ENCODE data around the gene PPP1R3F. TPM values are rescaled to one million over a fixed set of nuclear protein-coding genes. Genes with fewer than 3 reads are reported as not detected.
"Not testable (repeated sequence)": the region's sequence is repeated elsewhere in the genome, so short reads cannot be mapped to it uniquely, and the experiment has no call there.

Gene PPP1R3F
- total RNA-seq, 2 donors from 2014 or later = 3.9 to 24.9 TPM

DNA sequence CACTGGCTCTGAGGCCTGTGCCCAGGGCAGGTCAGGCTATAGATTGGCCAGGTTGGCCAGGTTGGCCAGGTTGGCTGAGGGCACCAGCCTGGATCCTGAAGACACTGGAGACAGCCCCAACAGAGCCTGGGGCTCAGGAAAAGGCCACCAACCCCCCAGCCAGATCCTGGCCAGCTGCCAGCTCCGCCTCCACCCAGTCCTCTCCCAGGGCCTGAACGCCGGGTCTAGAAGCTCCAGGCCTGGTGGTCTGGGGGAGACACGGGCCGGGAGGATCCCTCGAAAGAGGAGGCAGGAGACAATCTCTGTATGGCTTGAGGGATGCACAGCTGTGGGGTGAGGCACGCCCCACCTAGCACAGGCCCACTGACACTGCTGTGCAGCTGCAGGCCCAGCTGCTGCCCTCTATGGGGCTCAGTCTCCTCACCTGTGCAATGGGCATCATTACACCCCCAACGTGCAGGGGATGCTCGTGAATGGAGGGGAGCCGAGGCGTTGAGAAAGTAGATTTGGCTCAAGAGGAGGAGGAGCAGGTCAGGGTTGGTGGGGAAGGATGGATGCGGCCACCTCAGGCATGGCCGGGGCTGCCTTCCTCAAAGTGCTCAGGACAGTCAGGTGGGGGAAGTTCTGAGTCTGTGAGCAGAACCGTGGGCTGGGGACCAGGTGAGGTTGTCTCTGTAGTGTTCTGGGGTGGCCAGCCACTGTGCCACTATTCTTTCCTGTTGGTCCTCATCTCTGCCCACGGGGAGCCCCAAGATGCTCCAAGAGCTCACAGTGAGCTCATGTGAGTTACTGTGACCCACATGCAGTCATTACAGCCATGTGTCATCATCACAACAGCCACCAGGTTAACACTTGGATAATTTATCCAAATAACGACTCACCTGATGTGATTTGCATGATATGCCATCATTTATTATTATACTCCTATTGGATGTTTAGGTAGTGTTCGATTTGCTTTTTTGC, 23.1 kb downstream of the PPP1R3F start:
- Histone ChIP-seq H3K4me3 (no peak overlapping the region), H3K27ac (no peak overlapping the region), H3K27me3 (replicated peaks; ENCODE audit: insufficient read depth) (no peaks in the 10 kb centered on the region), H3K36me3 (no peaks in the 10 kb centered on the region), H3K9me3 (no peaks in the 10 kb centered on the region), H3K4me1 (replicated peaks) (no peaks in the 10 kb centered on the region)
- intact Hi-C loops (cut with DNase I) = no loop called here
- no peak for DNase-seq (ENCODE audit: low spot score)
- WGBS = 87% methylated on average over 9 of the region's 17 CpGs
- TF ChIP-seq POLR2A (IDR thresholded peaks at IDR 0.05) = no peak
- TF ChIP-seq CTCF (IDR thresholded peaks at IDR 0.05) = no peak
- TF ChIP-seq POLR2AphosphoS5 (IDR thresholded peaks at IDR 0.05) = no peak

DNA sequence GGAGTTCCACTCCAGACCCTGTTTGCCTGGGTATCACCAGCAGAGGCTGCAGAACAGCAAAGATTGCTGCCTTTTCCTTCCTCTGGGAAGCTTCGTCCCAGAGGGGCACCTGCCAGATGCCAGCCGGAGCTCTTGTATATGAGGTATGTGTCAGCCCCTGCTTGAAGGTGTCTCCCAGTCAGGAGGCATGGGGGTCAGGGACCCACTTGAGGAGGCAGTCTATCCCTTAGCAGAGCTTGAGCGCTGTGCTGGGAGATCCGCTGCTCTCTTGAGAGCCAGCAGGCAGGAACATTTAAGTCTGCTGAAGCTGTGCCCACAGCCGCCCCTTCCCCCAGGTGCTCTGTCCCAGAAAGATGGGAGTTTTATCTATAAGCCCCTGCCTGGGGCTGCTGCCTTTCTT, 29.7 kb downstream of the PPP1R3F start:
- H3K36me3 ChIP-seq; DNase-seq (ENCODE audit: low spot score); H3K27me3 ChIP-seq (replicated peaks; ENCODE audit: insufficient read depth); H3K4me1 ChIP-seq (replicated peaks); intact Hi-C loops (cut with DNase I); H3K4me3 ChIP-seq; H3K9me3 ChIP-seq; H3K27ac ChIP-seq: not testable (repeated sequence)
- WGBS = 100% methylated on average over 1 of the region's 5 CpGs

DNA sequence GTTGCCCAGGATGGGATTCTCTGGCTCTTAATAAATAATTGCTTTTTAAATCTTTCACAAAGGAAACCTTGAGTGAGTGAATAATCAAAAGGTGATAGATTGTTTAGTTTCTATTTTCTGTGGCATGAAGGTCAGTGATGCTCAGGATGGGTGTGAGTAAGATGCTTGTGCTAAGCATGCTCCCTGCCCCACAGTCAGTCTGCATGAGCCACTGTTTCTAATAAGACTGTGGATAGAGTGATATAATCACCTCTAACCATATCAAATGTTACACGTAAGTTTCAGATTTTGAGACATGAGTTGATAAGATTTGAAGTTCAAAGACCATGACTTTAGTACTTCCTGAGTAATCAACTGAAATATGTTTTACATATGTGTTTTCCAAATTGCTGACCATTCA, 31.1 kb downstream of the PPP1R3F start:
- TF ChIP-seq CTCF (IDR thresholded peaks at IDR 0.05) (no peak), POLR2A (IDR thresholded peaks at IDR 0.05) (no peak), POLR2AphosphoS5 (IDR thresholded peaks at IDR 0.05) (no peak)
- no peaks in the 10 kb centered on the region for H3K36me3 ChIP-seq
- intact Hi-C loops (cut with DNase I) = no loop called here
- no peak overlapping the region for H3K4me3 ChIP-seq
- H3K4me1 ChIP-seq (replicated peaks) = no peaks in the 10 kb centered on the region
- no peak overlapping the region for H3K27ac ChIP-seq
- WGBS = 87% methylated on average over 1 of the region's 1 CpG
- no peaks in the 10 kb centered on the region for H3K27me3 ChIP-seq (replicated peaks; ENCODE audit: insufficient read depth)
- no peak for DNase-seq (ENCODE audit: low spot score)
- no peaks in the 10 kb centered on the region for H3K9me3 ChIP-seq

GRCh38 chrX:49303346-49303745, 33.8 kb downstream of the PPP1R3F start, which contains the start of gene GAGE10:
Gene GAGE10, plus strand, starts transcription at chrX:49303646. Its CDS starts 1,214 bp downstream, at chrX:49304860.
- Histone ChIP-seq H3K27ac (no peak within 1 kb of the TSS), H3K9me3 (no peaks in the 10 kb centered on the region), H3K4me1 (replicated peaks) (no peaks in the 10 kb centered on the region), H3K36me3 (no peaks in the 10 kb centered on the region), H3K27me3 (replicated peaks; ENCODE audit: insufficient read depth) (no peaks in the 10 kb centered on the region), H3K4me3 (no peak within 1 kb of the TSS)
- intact Hi-C loops (cut with DNase I) = no loop called here
- TF ChIP-seq CTCF (IDR thresholded peaks at IDR 0.05) (no peak), POLR2A (IDR thresholded peaks at IDR 0.05) (no peak), POLR2AphosphoS5 (IDR thresholded peaks at IDR 0.05) (no peak)
- WGBS = 97% methylated on average over 6 of the region's 15 CpGs
- no peak for DNase-seq (ENCODE audit: low spot score)

GRCh38 chrX:49307775-49308174, 38.2 kb downstream of the PPP1R3F start:
- H3K27ac ChIP-seq; intact Hi-C loops (cut with DNase I): not testable (repeated sequence)
- WGBS = 67% methylated on average over 2 of the region's 2 CpGs

More at GRCh38 chrX:49307775-49308174, 38.2 kb downstream of the PPP1R3F start:
- not testable (repeated sequence) for H3K27me3 ChIP-seq (replicated peaks; ENCODE audit: insufficient read depth); H3K9me3 ChIP-seq; H3K4me3 ChIP-seq; H3K36me3 ChIP-seq; H3K4me1 ChIP-seq (replicated peaks); DNase-seq (ENCODE audit: low spot score)

All from prostate gland (tissue), 2 donors.